CD14-positive monocyte (primary cell): ENCODE measurements around the gene ANXA2. TPM values are rescaled to one million over a fixed set of nuclear protein-coding genes. Genes with fewer than 3 reads are reported as not detected.
"Not testable (repeated sequence)": the region's sequence is repeated elsewhere in the genome, so short reads cannot be mapped to it uniquely, and the experiment has no call there.

Experiments used
- DNase-seq, 3 donors: peaks; one replicate each; pipeline ENCODE4 v3.0.0-alpha.2; 2011 to 2022
- H2AFZ ChIP-seq: 2 replicates; pipeline ENCODE4 v1.6.0; 2012; ENCODE audit warnings: mild to moderate bottlenecking, low read depth, low read length, inconsistent platforms; ENCODE audit not compliant: insufficient read depth, poor library complexity, severe bottlenecking
- H3K27ac ChIP-seq, 2 donors: 1 replicate in 1 of 2; 2 replicates in 1 of 2; pipeline ENCODE4 v1.5.1; 2012 to 2013; ENCODE audit warnings: low read length in 2 of 2, control low read depth in 1 of 2, inconsistent platforms in 1 of 2, low read depth in 1 of 2, mild to moderate bottlenecking in 1 of 2
- H3K27me3 ChIP-seq, 2 donors: one replicate each; pipeline versions ENCODE4 v1.6.0 to v1.6.1; 2011 to 2013; ENCODE audit warnings: low read length in 2 of 2; ENCODE audit not compliant: control insufficient read depth in 2 of 2, insufficient read depth in 2 of 2
- H3K36me3 ChIP-seq, 2 donors: replicated peaks in 1 of 2; 1 replicate in 1 of 2; 2 replicates in 1 of 2; pipeline versions ENCODE4 v1.5.1 to v1.6.1; 2012 to 2013; ENCODE audit warnings: low read length in 2 of 2, control low read depth in 1 of 2, inconsistent platforms in 1 of 2, mild to moderate bottlenecking in 1 of 2; ENCODE audit not compliant: insufficient read depth in 2 of 2, control insufficient read depth in 1 of 2
- H3K4me1 ChIP-seq, 2 donors: 1 replicate in 1 of 2; 2 replicates in 1 of 2; pipeline versions ENCODE4 v1.5.1 to v1.6.1; 2012 to 2013; ENCODE audit warnings: low read length in 2 of 2, control low read depth in 1 of 2, inconsistent platforms in 1 of 2, mild to moderate bottlenecking in 1 of 2, moderate library complexity in 1 of 2; ENCODE audit not compliant: insufficient read depth in 2 of 2, control insufficient read depth in 1 of 2
- H3K4me2 ChIP-seq: replicated peaks from 2 replicates; pipeline ENCODE3; 2012; ENCODE audit warnings: low read length, moderate library complexity, mild to moderate bottlenecking; ENCODE audit not compliant: poor library complexity, severe bottlenecking; ENCODE audit errors: extremely low read depth
- H3K4me3 ChIP-seq, 3 experiments: fragments of 200-600 bp in 1 of 3; sonication (generic) in 1 of 3; replicated peaks in 1 of 3; 1 replicate in 2 of 3; 2 replicates in 1 of 3; pipeline ENCODE4 v1.5.1; 2011 to 2013; ENCODE audit warnings: low read length in 3 of 3, mild to moderate bottlenecking in 3 of 3, control low read depth in 2 of 3, low read depth in 2 of 3, inconsistent platforms in 1 of 3, moderate library complexity in 1 of 3
- H3K79me2 ChIP-seq: 2 replicates; pipeline ENCODE4 v1.6.0; 2012; ENCODE audit warnings: mild to moderate bottlenecking, control low read depth, inconsistent platforms, low read length, moderate library complexity; ENCODE audit not compliant: insufficient read depth
- H3K9ac ChIP-seq: 2 replicates; pipeline ENCODE4 v1.6.0; 2017; ENCODE audit warnings: low read length, mild to moderate bottlenecking; ENCODE audit not compliant: insufficient read depth, poor library complexity, severe bottlenecking
- H3K9me3 ChIP-seq, 2 donors: replicated peaks in 1 of 2; 1 replicate in 1 of 2; 2 replicates in 1 of 2; pipeline versions ENCODE4 v1.5.1 to v1.6.1; 2012 to 2013; ENCODE audit warnings: low read length in 2 of 2, control low read depth in 1 of 2; ENCODE audit not compliant: control insufficient read depth in 1 of 2, insufficient read depth in 1 of 2
- H4K20me1 ChIP-seq: 2 replicates; pipeline ENCODE4 v1.6.0; 2012; ENCODE audit warnings: mild to moderate bottlenecking, low read length, control low read depth, moderate library complexity; ENCODE audit not compliant: insufficient read depth
- H3K27ac Mint-ChIP-seq, 7 donors: one replicate each; pipeline ENCODE4 v1.8.0; 2020; ENCODE audit warnings: mild to moderate bottlenecking in 7 of 7, mixed read lengths in 7 of 7, moderate library complexity in 6 of 7, inconsistent platforms in 2 of 7
- H3K27me3 Mint-ChIP-seq, 3 donors: one replicate each; pipeline ENCODE4 v1.8.0; 2021 to 2022; ENCODE audit warnings: low read depth in 3 of 3, mild to moderate bottlenecking in 3 of 3, mixed read lengths in 3 of 3, moderate library complexity in 3 of 3, inconsistent platforms in 1 of 3
- H3K36me3 Mint-ChIP-seq, 2 donors: one replicate each; pipeline ENCODE4 v1.8.0; 2020; ENCODE audit warnings: mixed read lengths in 2 of 2, inconsistent platforms in 1 of 2, mild to moderate bottlenecking in 1 of 2
- H3K4me1 Mint-ChIP-seq: one replicate; pipeline ENCODE4 v1.8.0; 2020; ENCODE audit warnings: mild to moderate bottlenecking, mixed read lengths
- H3K4me3 Mint-ChIP-seq, 2 donors: one replicate each; pipeline ENCODE4 v1.8.0; 2020; ENCODE audit warnings: mild to moderate bottlenecking in 2 of 2, mixed read lengths in 2 of 2, moderate library complexity in 1 of 2
- H3K9me3 Mint-ChIP-seq, 7 donors: one replicate each; pipeline ENCODE4 v1.8.0; 2020 to 2022; ENCODE audit warnings: mixed read lengths in 7 of 7, mild to moderate bottlenecking in 6 of 7, moderate library complexity in 6 of 7, inconsistent platforms in 2 of 7
- CTCF ChIP-seq: fragments of 200-600 bp; IDR thresholded peaks from one replicate; pipeline ENCODE4 v1.8.0; 2022; ENCODE audit warnings: antibody characterized with exemption, mild to moderate bottlenecking
- WGBS: methylation state at CpG from one replicate; pipeline ENCODE4 v1.1.5; 2013; ENCODE audit warnings: missing lambda C conversion rate; ENCODE audit not compliant: insufficient coverage; 5-methylcytosine and 5-hydroxymethylcytosine counted together
- intact Hi-C, 2 donors: fragments of 100-400 bp; cut with micrococcal nuclease; formaldehyde crosslinking; loops; one replicate each; pipeline versions ENCODE4 v1.15.0 to v1.15.1; 2023
- polyA plus RNA-seq, 3 donors: library from polyadenylated mRNA; depleted of rRNA in 1 of 3; unstranded in 2 of 3; stranded (reverse) in 1 of 3; fragments of 300-500 nt in 2 of 3; fragments of >200 nt in 1 of 3; fragmentation: Illumina TruSeq in 2 of 3; gene quantifications; 1 replicate in 2 of 3; 2 replicates in 1 of 3; pipeline ENCODE4 v1.2.3, GENCODE V29; 2012 to 2021

The ANXA2 gene
- polyA plus RNA-seq, 3 donors, result 966 to 2,079 (median 2,046) TPM

GRCh38 chr15:60359738-60360137, 38.0 kb downstream of the ANXA2 start:
- H3K4me1 ChIP-seq, H3K27me3 ChIP-seq, H3K4me2 ChIP-seq, H3K27ac ChIP-seq, H3K9ac ChIP-seq, H3K4me1 Mint-ChIP-seq, H3K9me3 Mint-ChIP-seq, H3K4me3 Mint-ChIP-seq, H3K4me3 ChIP-seq, H3K27me3 Mint-ChIP-seq, H2AFZ ChIP-seq, H3K9me3 ChIP-seq: not testable (repeated sequence)
- Mint-ChIP-seq H3K27ac (peak overlapping the region in 1 of 7 donors; percentile 33), H3K36me3 (peaks cover 93 to 97% of the 10 kb centered on the region in 2 donors)
- DNase-seq, result peak; percentile 21 to 32 (median 21)
- peaks cover 100% of the 10 kb centered on the region for H4K20me1 ChIP-seq
- peaks cover 84% of the 10 kb centered on the region for H3K79me2 ChIP-seq
- TF ChIP-seq CTCF, result peak; percentile 65
- intact Hi-C loops, result loop anchor here (5.0 kb wide), 3 partner anchors 83 to 163 kb away; no protein-coding TSS in a partner anchor
- H3K36me3 ChIP-seq, result peaks cover 97 to 100% of the 10 kb centered on the region in 2 donors
- no CpG with 5 or more reads among the region's 10 CpGs for WGBS

GRCh38 chr15:60358935-60359682, 38.7 kb downstream of the ANXA2 start:
- no peak overlapping the region for H3K9ac ChIP-seq
- no peak for TF ChIP-seq CTCF
- no peak overlapping the region for H3K4me2 ChIP-seq
- no peaks in the 10 kb centered on the region for H3K27me3 ChIP-seq
- Mint-ChIP-seq H3K4me1 (peaks cover 6% of the 10 kb centered on the region), H3K27me3 (no peaks in the 10 kb centered on the region), H3K4me3 (no peak overlapping the region), H3K9me3 (peaks cover 0 to 3% (median 0%) of the 10 kb centered on the region in 7 donors), H3K36me3 (peaks cover 93 to 97% of the 10 kb centered on the region in 2 donors), H3K27ac (peak overlapping the region in 3 of 7 donors; percentile 33 to 53 (median 37))
- DNase-seq, result no peak
- H2AFZ ChIP-seq, result no peak overlapping the region
- 96% methylated on average over 6 of the region's 10 CpGs for WGBS
- H4K20me1 ChIP-seq, result peaks cover 99% of the 10 kb centered on the region
- peaks cover 97 to 100% of the 10 kb centered on the region in 2 donors for H3K36me3 ChIP-seq
- H3K4me3 ChIP-seq, result no peak overlapping the region
- H3K4me1 ChIP-seq, result no peaks in the 10 kb centered on the region
- H3K9me3 ChIP-seq, result no peaks in the 10 kb centered on the region
- peaks cover 84% of the 10 kb centered on the region for H3K79me2 ChIP-seq
- intact Hi-C loops, result loop anchor here (5.0 kb wide), 2 partner anchors 88 to 163 kb away; no protein-coding TSS in a partner anchor
- H3K27ac ChIP-seq, result no peak overlapping the region
